Measurements from ENCODE around the gene ZNF804A.

- no peak for TF ChIP-seq RAD21 (IDR thresholded peaks at IDR 0.05 in 1 of 2, conservative IDR thresholded peaks at IDR 0.05 in 1 of 2; ENCODE audit: low read depth in 2 of 2, low read length in 2 of 2)
- TF ChIP-seq EZH2 (IDR thresholded peaks at IDR 0.05; ENCODE audit: low read depth, low read length, severe bottlenecking): no peak
These were observed 323.3 kb downstream of the ZNF804A start for GRCh38 chr2:184921676-184922075.

All from H1 (cell line).